Fibroblast of lung (primary cell): ENCODE data around the gene FADD. TPM values are rescaled to one million over a fixed set of nuclear protein-coding genes. Genes with fewer than 3 reads are reported as not detected.

Experiments used
- DNase-seq, 2 donors: peaks; one replicate each; pipeline versions ENCODE4 v3.0.0 to v3.0.0-alpha.2; 2010; ENCODE audit warnings: low read depth in 2 of 2
- H2AFZ ChIP-seq: 2 replicates; pipeline ENCODE4 v1.5.1; 2012; ENCODE audit warnings: low read length, control low read depth, inconsistent platforms
- H3K27ac ChIP-seq: 2 replicates; pipeline ENCODE4 v1.5.1; 2011; ENCODE audit warnings: low read length, control low read depth; ENCODE audit not compliant: insufficient read depth
- H3K27me3 ChIP-seq: 2 replicates; pipeline ENCODE4 v1.5.1; 2011; ENCODE audit warnings: mild to moderate bottlenecking, low read length; ENCODE audit not compliant: control insufficient read depth, insufficient read depth
- H3K36me3 ChIP-seq: 2 replicates; pipeline ENCODE4 v1.5.1; 2011; ENCODE audit warnings: low read length; ENCODE audit not compliant: control insufficient read depth, insufficient read depth
- H3K4me1 ChIP-seq: 2 replicates; pipeline ENCODE4 v1.5.1; 2011; ENCODE audit warnings: low read length; ENCODE audit not compliant: control insufficient read depth, insufficient read depth; ENCODE audit errors: extremely low read depth
- H3K4me2 ChIP-seq: 2 replicates; pipeline ENCODE4 v1.5.1; 2011; ENCODE audit warnings: low read length, control low read depth; ENCODE audit not compliant: insufficient read depth; ENCODE audit errors: extremely low read depth
- H3K4me3 ChIP-seq, 4 experiments: fragments of 200-600 bp in 1 of 4; sonication (generic) in 1 of 4; replicated peaks in 1 of 4; 2 replicates each; pipeline ENCODE4 v1.5.1; 2011 to 2016; ENCODE audit warnings: low read length in 4 of 4, low read depth in 3 of 4, mild to moderate bottlenecking in 3 of 4, control low read depth in 2 of 4, inconsistent platforms in 1 of 4, mixed read lengths in 1 of 4; ENCODE audit not compliant: insufficient read depth in 1 of 4; ENCODE audit errors: control extremely low read depth in 1 of 4
- H3K79me2 ChIP-seq: 2 replicates; pipeline ENCODE4 v1.5.1; 2012; ENCODE audit warnings: mild to moderate bottlenecking, low read length, inconsistent platforms; ENCODE audit not compliant: control insufficient read depth, insufficient read depth
- H3K9ac ChIP-seq: 2 replicates; pipeline ENCODE4 v1.5.1; 2011; ENCODE audit warnings: mild to moderate bottlenecking, low read length, control low read depth; ENCODE audit not compliant: insufficient read depth
- H3K9me3 ChIP-seq: 2 replicates; pipeline ENCODE4 v1.5.1; 2012; ENCODE audit warnings: low read depth, low read length; ENCODE audit not compliant: control insufficient read depth, insufficient read depth
- H4K20me1 ChIP-seq: 2 replicates; pipeline ENCODE4 v1.5.1; 2011; ENCODE audit warnings: low read length; ENCODE audit not compliant: control insufficient read depth, insufficient read depth; ENCODE audit errors: extremely low read depth
- CTCF ChIP-seq, 2 donors: IDR thresholded peaks in 1 of 2; conservative IDR thresholded peaks in 1 of 2; 1 replicate in 1 of 2; 2 replicates in 1 of 2; pipeline ENCODE4 v1.5.1; 2011 to 2012; ENCODE audit warnings: low read length in 2 of 2, control low read depth in 1 of 2, inconsistent platforms in 1 of 2, low read depth in 1 of 2, mild to moderate bottlenecking in 1 of 2
- EZH2 ChIP-seq: IDR thresholded peaks from 2 replicates; pipeline ENCODE4 v1.5.1; 2012; ENCODE audit warnings: low read length, control low read depth, mild to moderate bottlenecking; ENCODE audit errors: missing control alignments
- polyA plus RNA-seq, 2 donors: library from polyadenylated mRNA; depleted of rRNA in 1 of 2; stranded (reverse) in 1 of 2; unstranded in 1 of 2; fragments of >200 nt; gene quantifications; 2 replicates each; pipeline ENCODE4 v1.2.1, GENCODE V29; 2011 to 2012; ENCODE audit warnings: missing spikeins in 1 of 2
- total RNA-seq: library from RNA; depleted of rRNA; stranded (reverse); fragments of >200 nt; gene quantifications from 2 replicates; pipeline ENCODE4 v1.2.1, GENCODE V29; 2014

Gene FADD
- total and polyA plus RNA-seq, 2 donors (not counting 1 experiment from before 2014, with no cell fraction given), result 26.3 to 32.0 TPM

DNA sequence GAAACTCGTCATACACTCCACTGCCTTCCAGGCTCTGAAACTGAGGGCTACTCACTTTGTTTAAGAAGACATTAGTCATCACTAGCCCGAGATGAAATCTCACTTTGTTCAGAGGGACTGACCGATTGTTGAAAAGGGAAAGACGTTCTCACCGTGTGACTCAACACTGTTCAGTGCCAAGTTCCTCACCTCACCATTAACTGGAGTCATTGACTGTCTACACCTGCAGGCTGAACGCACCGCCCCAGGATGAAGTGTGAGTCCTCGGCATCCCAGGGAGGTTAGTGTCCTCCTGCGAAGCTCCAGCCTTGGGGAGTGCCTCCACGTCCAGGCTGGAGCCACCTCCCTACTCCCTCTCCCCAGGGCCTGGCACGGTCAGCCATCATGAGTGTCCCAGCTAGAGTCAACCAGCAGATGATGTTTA is 30.4 kb downstream of the FADD start:
- no peaks in the 10 kb centered on the region for H3K36me3 ChIP-seq
- H3K4me3 ChIP-seq, result no peak overlapping the region
- no peak overlapping the region for H3K9ac ChIP-seq
- H4K20me1 ChIP-seq, result no peaks in the 10 kb centered on the region
- no peak overlapping the region for H3K27ac ChIP-seq
- TF ChIP-seq EZH2 (no peak), CTCF (conservative IDR thresholded peaks at IDR 0.05 in 1 of 2, IDR thresholded peaks at IDR 0.05 in 1 of 2; ENCODE audit: low read depth in 1 of 2, low read length in 2 of 2) (no peak)
- no peaks in the 10 kb centered on the region for H3K27me3 ChIP-seq
- H3K9me3 ChIP-seq, result no peaks in the 10 kb centered on the region
- H2AFZ ChIP-seq, result no peak overlapping the region
- DNase-seq, result peak; percentile 23 to 98
- no peaks in the 10 kb centered on the region for H3K79me2 ChIP-seq
- no peak overlapping the region for H3K4me2 ChIP-seq
- no peaks in the 10 kb centered on the region for H3K4me1 ChIP-seq

DNA sequence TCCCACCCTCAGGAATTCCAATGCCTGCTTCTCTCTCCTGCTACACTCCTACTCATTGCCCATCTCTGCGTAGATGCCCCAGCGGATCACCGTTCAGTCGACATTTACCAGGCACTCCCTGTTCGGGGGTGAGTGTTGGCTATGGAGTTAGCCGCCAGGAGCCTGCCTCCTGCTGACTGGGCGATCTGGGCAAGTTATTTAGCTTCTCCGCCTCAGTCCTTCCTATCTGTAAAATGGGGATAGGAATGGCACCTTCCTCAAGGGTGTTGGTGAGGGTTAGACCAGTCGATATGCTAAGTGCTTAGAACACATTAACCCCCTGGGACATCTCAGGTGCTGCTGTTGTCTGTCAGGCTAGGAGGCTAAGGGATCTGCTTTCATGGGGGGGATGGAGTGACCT is 30.9 kb downstream of the FADD start:
- H3K27ac ChIP-seq, result no peak overlapping the region
- H3K36me3 ChIP-seq, result no peaks in the 10 kb centered on the region
- H3K4me2 ChIP-seq, result no peak overlapping the region
- DNase-seq, result no peak
- H3K9me3 ChIP-seq, result no peaks in the 10 kb centered on the region
- H3K9ac ChIP-seq, result no peak overlapping the region
- no peak overlapping the region for H2AFZ ChIP-seq
- no peaks in the 10 kb centered on the region for H3K4me1 ChIP-seq
- no peaks in the 10 kb centered on the region for H4K20me1 ChIP-seq
- no peaks in the 10 kb centered on the region for H3K79me2 ChIP-seq
- TF ChIP-seq EZH2 (no peak), CTCF (conservative IDR thresholded peaks at IDR 0.05 in 1 of 2, IDR thresholded peaks at IDR 0.05 in 1 of 2; ENCODE audit: low read depth in 1 of 2, low read length in 2 of 2) (no peak)
- no peaks in the 10 kb centered on the region for H3K27me3 ChIP-seq
- H3K4me3 ChIP-seq, result no peak overlapping the region

DNA sequence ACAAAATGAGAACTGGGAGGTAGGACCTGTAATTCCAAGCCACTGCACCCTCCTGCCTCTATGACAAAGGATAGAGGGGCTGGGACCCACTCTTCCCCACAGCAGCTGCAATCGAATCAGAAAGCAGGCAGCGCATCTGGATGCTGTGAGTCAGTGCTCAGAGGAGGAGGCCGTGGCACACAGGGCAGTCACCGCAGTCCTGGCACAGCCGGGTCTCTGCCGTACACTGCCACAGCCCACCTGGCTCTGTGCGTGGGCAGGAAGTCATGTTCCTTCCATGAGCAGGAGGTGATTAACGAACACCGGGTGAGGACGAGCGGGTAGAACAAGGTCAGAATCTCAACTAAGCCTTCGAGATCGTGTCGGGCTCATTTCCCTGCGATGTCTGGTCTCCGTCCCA is 37.2 kb downstream of the FADD start:
- Histone ChIP-seq H3K79me2 (no peaks in the 10 kb centered on the region), H3K36me3 (no peaks in the 10 kb centered on the region), H2AFZ (no peak overlapping the region), H3K27me3 (no peaks in the 10 kb centered on the region), H3K4me2 (no peak overlapping the region), H3K27ac (no peak overlapping the region), H4K20me1 (no peaks in the 10 kb centered on the region), H3K9ac (no peak overlapping the region), H3K4me3 (no peak overlapping the region), H3K9me3 (no peaks in the 10 kb centered on the region), H3K4me1 (no peaks in the 10 kb centered on the region)
- peak in 1 of 2 donors; percentile 46 for DNase-seq
- no peak for TF ChIP-seq CTCF (conservative IDR thresholded peaks at IDR 0.05 in 1 of 2, IDR thresholded peaks at IDR 0.05 in 1 of 2; ENCODE audit: low read depth in 1 of 2, low read length in 2 of 2)
- no peak for TF ChIP-seq EZH2
